ENCODE results near the gene PIP4K2A. TPM values are rescaled to one million over a fixed set of nuclear protein-coding genes. Genes with fewer than 3 reads are reported as not detected.

PIP4K2A gene
- total and polyA plus RNA-seq, 2 of the 8 experiments (the other 6 are each of a cell fraction or from before 2014, with no cell fraction given) = 19.0 to 60.9 TPM

- no peak overlapping the region for H2BK15ac ChIP-seq (ENCODE audit: low read length)
- FAIRE-seq (no peak), DNase-seq (ENCODE audit: low read depth in 1 of 2, low spot score in 2 of 2) (no peak)
- H2BK20ac ChIP-seq (ENCODE audit: low read length) = no peak overlapping the region
- peaks cover 5 to 98% of the 10 kb centered on the region in 2 experiments for H3K79me2 ChIP-seq (ENCODE audit: control insufficient read depth in 1 of 2, insufficient read depth in 2 of 2, low read length in 2 of 2)
- 0 out of 2 replicates have a peak, but pooled peaks cover 6% of the 10 kb centered on the region for H3K79me1 ChIP-seq (ENCODE audit: low read depth, low read length)
- H3K27ac ChIP-seq (ENCODE audit: low read depth, low read length) = no peak overlapping the region
- no peaks in the 10 kb centered on the region for H3K27me3 ChIP-seq (replicated peaks in 1 of 4; ENCODE audit: control insufficient read depth in 3 of 4, extremely low read depth in 1 of 4, insufficient read depth in 3 of 4, low read length in 3 of 4)
- H3K9me3 ChIP-seq (ENCODE audit: insufficient read depth in 2 of 2, low read depth in 1 of 2, low read length in 1 of 2) = no peaks in the 10 kb centered on the region
- 89% methylated on average over 5 of the region's 5 CpGs; no CpG with 5 or more reads in 1 of the 2 experiments for WGBS, 2 experiments (ENCODE audit: extremely low coverage in 1 of 2, insufficient coverage in 1 of 2, insufficient read length in 1 of 2, insufficient replicate concordance in 2 of 2, low coverage in 1 of 2, low lambda C conversion rate in 2 of 2, missing lambda C conversion rate in 1 of 2)
- no peak overlapping the region for H3K4ac ChIP-seq (replicated peaks; ENCODE audit: insufficient read length, low read depth, low read length)
- H2BK5ac ChIP-seq (ENCODE audit: low read depth, low read length) = no peak overlapping the region
- H3K4me2 ChIP-seq (ENCODE audit: insufficient read depth in 1 of 2, low read depth in 2 of 2, low read length in 2 of 2) = no peak overlapping the region
- H3K4me1 ChIP-seq (replicated peaks in 1 of 4; ENCODE audit: control insufficient read depth in 3 of 4, insufficient read depth in 4 of 4, low read length in 3 of 4) = peaks cover 9 to 21% (median 16%) of the 10 kb centered on the region in 4 experiments; a peak in 6 of 7 replicates
- H3K14ac ChIP-seq (ENCODE audit: insufficient read length) = no peak overlapping the region
- POLR2A ChIA-PET (ENCODE audit: partially characterized antibody) = no interaction called here
- no peak overlapping the region for H4K5ac ChIP-seq (ENCODE audit: insufficient read length, low read depth, low read length)
- H3K4me3 ChIP-seq (ENCODE audit: extremely low read depth in 1 of 4, insufficient read depth in 2 of 4, low read depth in 3 of 4, low read length in 4 of 4) = no peak overlapping the region
- TF ChIP-seq EGR1 (IDR thresholded peaks at IDR 0.05; ENCODE audit: borderline replicate concordance, low read depth, low read length) (0 out of 2 replicates have a peak, but pooled peaks have one; percentile 65), FOSL1 (IDR thresholded peaks at IDR 0.05; ENCODE audit: insufficient read depth, low read depth, low read length) (0 out of 2 replicates have a peak, but pooled peaks have one; percentile 14), CTBP2 (IDR thresholded peaks at IDR 0.05; ENCODE audit: borderline replicate concordance, insufficient read depth, insufficient read length, low read length) (no peak)
- H3K18ac ChIP-seq (ENCODE audit: extremely low read depth, low read length) = no peak overlapping the region
- no peaks in the 10 kb centered on the region for H3K23me2 ChIP-seq (ENCODE audit: low read depth, low read length)
- no peak overlapping the region for H2AK5ac ChIP-seq (ENCODE audit: low read depth, low read length)
- H2BK12ac ChIP-seq (ENCODE audit: low read depth, low read length) = no peak overlapping the region
- H4K8ac ChIP-seq (ENCODE audit: extremely low read depth, insufficient read depth, low read length) = no peak overlapping the region
- no peak overlapping the region for H3K9ac ChIP-seq (replicated peaks in 1 of 4; ENCODE audit: extremely low read depth in 1 of 4, low read depth in 3 of 4, low read length in 3 of 4)
- no peaks in the 10 kb centered on the region for H3K36me3 ChIP-seq (ENCODE audit: control insufficient read depth in 2 of 4, insufficient read depth in 4 of 4, low read length in 3 of 4)
- H3K23ac ChIP-seq (ENCODE audit: insufficient read length) = no peak overlapping the region
- CTCF ChIA-PET (ENCODE audit: partially characterized antibody) = interaction anchor here (0.8 to 2.0 kb wide), 4 partner anchors 22 to 81 kb away, joined by 3 to 4 read pairs (median 4); no protein-coding TSS in a partner anchor
- H4K20me1 ChIP-seq (replicated peaks in 1 of 2; ENCODE audit: control insufficient read depth in 1 of 2, insufficient read depth in 2 of 2, low read length in 2 of 2) = peaks cover 0 to 5% of the 10 kb centered on the region in 2 experiments
- no peak overlapping the region for H2BK120ac ChIP-seq (replicated peaks; ENCODE audit: low read depth, low read length)
- no peak overlapping the region for H2AFZ ChIP-seq (ENCODE audit: low read length)
- H3K56ac ChIP-seq (replicated peaks; ENCODE audit: insufficient read length, low read depth, low read length) = no peak overlapping the region
- no peak overlapping the region for H4K91ac ChIP-seq (replicated peaks; ENCODE audit: insufficient read length, low read length)
These were observed 37.0 kb downstream of the PIP4K2A start for GRCh38 chr10:22677333-22677732.

Measured in H1 (cell line).